Measurements from ENCODE around the gene NINJ2. TPM values are rescaled to one million over a fixed set of nuclear protein-coding genes. Genes with fewer than 3 reads are reported as not detected.

NINJ2 gene
- total and polyA plus RNA-seq, 3 donors from 2014 or later: 9.2 to 17.3 (median 11.2) TPM

- Histone ChIP-seq H3K9me3 (no peaks in the 10 kb centered on the region), H3K27ac (no peak overlapping the region), H3K36me3 (ENCODE audit: low read depth, missing control alignments) (no peaks in the 10 kb centered on the region), H3K4me1 (no peaks in the 10 kb centered on the region), H3K4me3 (no peak overlapping the region), H3K27me3 (no peaks in the 10 kb centered on the region)
- DNase-seq: no peak
- WGBS, 2 donors: 80 to 93% methylated on average over 7 of the region's 7 CpGs
- TF ChIP-seq CTCF (IDR thresholded peaks at IDR 0.05): no peak
- TF ChIP-seq POLR2A (IDR thresholded peaks at IDR 0.05): no peak
- intact Hi-C loops (cut with DNase I; ENCODE audit: low total_unique reads): no loop called here
Observed at GRCh38 chr12:693934-694533, 30.8 kb upstream of the NINJ2 start.

- Histone ChIP-seq H3K36me3 (ENCODE audit: low read depth, missing control alignments) (no peaks in the 10 kb centered on the region), H3K9me3 (no peaks in the 10 kb centered on the region), H3K27me3 (no peaks in the 10 kb centered on the region), H3K27ac (no peak overlapping the region), H3K4me3 (no peak overlapping the region), H3K4me1 (no peaks in the 10 kb centered on the region)
- DNase-seq: no peak
- intact Hi-C loops (cut with DNase I; ENCODE audit: low total_unique reads): no loop called here
- 93 to 96% methylated on average over 2 of the region's 2 CpGs for WGBS, 2 donors
- TF ChIP-seq POLR2A (IDR thresholded peaks at IDR 0.05): no peak
- no peak for TF ChIP-seq CTCF (IDR thresholded peaks at IDR 0.05)
Observed at GRCh38 chr12:692274-692673, 29.0 kb upstream of the NINJ2 start.

- no peak for DNase-seq
- Histone ChIP-seq H3K4me1 (no peaks in the 10 kb centered on the region), H3K36me3 (ENCODE audit: low read depth, missing control alignments) (no peaks in the 10 kb centered on the region), H3K27me3 (no peaks in the 10 kb centered on the region), H3K9me3 (no peaks in the 10 kb centered on the region), H3K27ac (no peak overlapping the region), H3K4me3 (no peak overlapping the region)
- whole genome bisulfite sequencing, 2 donors: 75 to 83% methylated on average over 12 of the region's 12 CpGs
- no peak for TF ChIP-seq POLR2A (IDR thresholded peaks at IDR 0.05)
- TF ChIP-seq CTCF (IDR thresholded peaks at IDR 0.05): no peak
- intact Hi-C loops (cut with DNase I; ENCODE audit: low total_unique reads): no loop called here
Observed at GRCh38 chr12:690466-690865, 27.2 kb upstream of the NINJ2 start.

- Histone ChIP-seq H3K27me3 (no peaks in the 10 kb centered on the region), H3K4me3 (no peak overlapping the region), H3K36me3 (ENCODE audit: low read depth, missing control alignments) (no peaks in the 10 kb centered on the region), H3K27ac (no peak overlapping the region), H3K4me1 (no peaks in the 10 kb centered on the region), H3K9me3 (no peaks in the 10 kb centered on the region)
- WGBS, 2 donors: 38 to 49% methylated on average over 3 of the region's 3 CpGs
- TF ChIP-seq POLR2A (IDR thresholded peaks at IDR 0.05) (no peak), CTCF (IDR thresholded peaks at IDR 0.05) (no peak)
- peak; percentile 45 for DNase-seq
- intact Hi-C loops (cut with DNase I; ENCODE audit: low total_unique reads): no loop called here
Observed at GRCh38 chr12:685388-685787, 22.1 kb upstream of the NINJ2 start.

- no peak for DNase-seq
- no peaks in the 10 kb centered on the region for H3K27me3 ChIP-seq
- no peak overlapping the region for H3K4me3 ChIP-seq
- no peak for TF ChIP-seq POLR2A (IDR thresholded peaks at IDR 0.05)
- TF ChIP-seq CTCF (IDR thresholded peaks at IDR 0.05): no peak
- no peaks in the 10 kb centered on the region for H3K4me1 ChIP-seq
- H3K27ac ChIP-seq: no peak overlapping the region
- 69 to 81% methylated on average over 4 of the region's 4 CpGs for WGBS, 2 donors
- intact Hi-C loops (cut with DNase I; ENCODE audit: low total_unique reads): no loop called here
- no peaks in the 10 kb centered on the region for H3K9me3 ChIP-seq
- H3K36me3 ChIP-seq (ENCODE audit: low read depth, missing control alignments): no peaks in the 10 kb centered on the region
Observed at GRCh38 chr12:684416-684815, 21.2 kb upstream of the NINJ2 start.
